IMR-90 (cell line): ENCODE data around the gene SLCO2B1. TPM values are rescaled to one million over a fixed set of nuclear protein-coding genes. Genes with fewer than 3 reads are reported as not detected.

Experiments used
- ATAC-seq: fragments of 200-7000 bp; cut with Tn5 transposase; 2 replicates; pipeline ENCODE4 v1.9.1; 2020; ENCODE audit warnings: low read depth, mild to moderate bottlenecking, moderate library complexity
- BruUV-seq: library from RNA; stranded (reverse); fragments of 400-500 nt; replicated peaks from 2 replicates; lab custom pipeline; 2021; lab: Mats Ljungman, UMichigan
- CTCF ChIA-PET: fragments of 300-600 bp; formaldehyde crosslinking; extraction: SDS; loops from one replicate; lab custom pipeline; 2021; ENCODE audit warnings: antibody characterized with exemption; lab: Yijun Ruan, JAX
- POLR2A ChIA-PET: fragments of 300-600 bp; sonication (Branson Sonifier 250); formaldehyde crosslinking; loops from one replicate; lab custom pipeline; 2022; ENCODE audit warnings: antibody characterized with exemption; ENCODE audit not compliant: unreplicated experiment; lab: Charles Lee
- DNase-seq: peaks from one replicate; pipeline ENCODE4 v3.0.0; 2013
- H2AFZ ChIP-seq: replicated peaks from 2 replicates; pipeline ENCODE3; 2013; ENCODE audit warnings: low read length, mild to moderate bottlenecking; ENCODE audit not compliant: poor library complexity
- H2AK5ac ChIP-seq: 2 replicates; pipeline ENCODE4 v1.6.1; 2013; ENCODE audit warnings: low read depth, low read length, inconsistent platforms
- H2AK9ac ChIP-seq: replicated peaks from 2 replicates; pipeline ENCODE3; 2013; ENCODE audit warnings: mild to moderate bottlenecking, low read depth, low read length, moderate library complexity; ENCODE audit not compliant: poor library complexity
- H2BK120ac ChIP-seq: 2 replicates; pipeline ENCODE4 v1.6.1; 2013; ENCODE audit warnings: low read depth, low read length, inconsistent platforms
- H2BK15ac ChIP-seq: 3 replicates; pipeline ENCODE4 v1.6.1; 2013; ENCODE audit warnings: low read depth, low read length, inconsistent platforms
- H2BK20ac ChIP-seq: 2 replicates; pipeline ENCODE4 v1.6.1; 2013; ENCODE audit warnings: low read depth, mild to moderate bottlenecking, inconsistent platforms, low read length, moderate library complexity
- H2BK5ac ChIP-seq: 2 replicates; pipeline ENCODE4 v1.6.1; 2013; ENCODE audit warnings: mild to moderate bottlenecking, low read depth, low read length, inconsistent platforms; ENCODE audit not compliant: poor library complexity, severe bottlenecking
- H3K14ac ChIP-seq: replicated peaks from 2 replicates; pipeline ENCODE4 v1.6.1; 2013; ENCODE audit warnings: low read depth, low read length, inconsistent platforms
- H3K18ac ChIP-seq: 2 replicates; pipeline ENCODE4 v1.6.1; 2013; ENCODE audit warnings: low read depth, low read length, control low read depth
- H3K23ac ChIP-seq: 2 replicates; pipeline ENCODE4 v1.6.1; 2013; ENCODE audit warnings: low read depth, low read length, inconsistent platforms
- H3K27ac ChIP-seq: 2 replicates; pipeline ENCODE4 v1.5.1; 2013; ENCODE audit warnings: mild to moderate bottlenecking, control low read depth, low read length; ENCODE audit not compliant: insufficient read depth
- H3K27me3 ChIP-seq: 2 replicates; pipeline ENCODE4 v1.6.1; 2013; ENCODE audit warnings: low read length; ENCODE audit not compliant: control insufficient read depth, insufficient read depth
- H3K36me3 ChIP-seq: 2 replicates; pipeline ENCODE4 v1.6.1; 2013; ENCODE audit warnings: low read length, mixed read lengths; ENCODE audit not compliant: control insufficient read depth, insufficient read depth
- H3K4ac ChIP-seq: 2 replicates; pipeline ENCODE4 v1.6.1; 2013; ENCODE audit warnings: low read depth, low read length, inconsistent platforms
- H3K4me1 ChIP-seq: 2 replicates; pipeline ENCODE4 v1.6.1; 2013; ENCODE audit warnings: low read length, mixed read lengths; ENCODE audit not compliant: control insufficient read depth, insufficient read depth
- H3K4me2 ChIP-seq: 2 replicates; pipeline ENCODE4 v1.6.1; 2013; ENCODE audit warnings: low read depth, mild to moderate bottlenecking, control low read depth, low read length, moderate library complexity
- H3K4me3 ChIP-seq: 2 replicates; pipeline ENCODE4 v1.5.1; 2013; ENCODE audit warnings: low read depth, mild to moderate bottlenecking, control low read depth, low read length, moderate library complexity; ENCODE audit not compliant: insufficient read depth
- H3K56ac ChIP-seq: 2 replicates; pipeline ENCODE4 v1.6.1; 2013; ENCODE audit warnings: low read length, inconsistent platforms; ENCODE audit not compliant: insufficient read depth; ENCODE audit errors: extremely low read depth
- H3K79me1 ChIP-seq, 2 experiments: 2 replicates each; pipeline ENCODE4 v1.6.1; 2013; ENCODE audit warnings: low read length in 2 of 2, inconsistent platforms in 1 of 2, low read depth in 1 of 2
- H3K9ac ChIP-seq: 2 replicates; pipeline ENCODE4 v1.6.1; 2013; ENCODE audit warnings: low read depth, low read length, control low read depth
- H3K9me1 ChIP-seq: 2 replicates; pipeline ENCODE4 v1.6.1; 2013; ENCODE audit warnings: low read length, inconsistent platforms; ENCODE audit not compliant: insufficient read depth
- H3K9me3 ChIP-seq: 2 replicates; pipeline ENCODE4 v1.6.1; 2013; ENCODE audit warnings: low read length; ENCODE audit not compliant: control insufficient read depth, insufficient read depth
- H4K20me1 ChIP-seq: 2 replicates; pipeline ENCODE4 v1.6.1; 2013; ENCODE audit warnings: low read length, inconsistent platforms; ENCODE audit not compliant: insufficient read depth
- H4K5ac ChIP-seq: 2 replicates; pipeline ENCODE4 v1.6.1; 2013; ENCODE audit warnings: mild to moderate bottlenecking, low read depth, low read length, control low read depth
- H4K8ac ChIP-seq, 2 experiments: 2 replicates each; pipeline ENCODE4 v1.6.1; 2013; ENCODE audit warnings: low read depth in 2 of 2, low read length in 2 of 2, control low read depth in 1 of 2, inconsistent platforms in 1 of 2
- H4K91ac ChIP-seq: 2 replicates; pipeline ENCODE4 v1.6.1; 2013; ENCODE audit warnings: low read depth, low read length, inconsistent platforms; ENCODE audit not compliant: insufficient read depth
- BHLHE40 ChIP-seq: fragments of 150-350 bp; IDR thresholded peaks from 2 replicates; pipeline ENCODE4 v1.6.1; 2016; ENCODE audit warnings: mild to moderate bottlenecking, low read depth, low read length
- MAZ ChIP-seq: IDR thresholded peaks from 2 replicates; pipeline ENCODE4 v1.6.1; 2012; ENCODE audit warnings: low read depth, mild to moderate bottlenecking, low read length, improper control_type of control experiment, moderate library complexity, borderline replicate concordance
- SMC3 ChIP-seq: fragments of 150-350 bp; IDR thresholded peaks from 2 replicates; pipeline ENCODE4 v1.6.1; 2016; ENCODE audit warnings: low read depth, mild to moderate bottlenecking, antibody characterized with exemption, low read length, moderate library complexity
- WGBS, 2 experiments: methylation state at CpG; one replicate each; pipeline versions ENCODE4 v1.1.5 to v1.1.7; 2013; ENCODE audit warnings: missing lambda C conversion rate in 2 of 2; ENCODE audit not compliant: insufficient read length in 1 of 2; ENCODE audit errors: extremely low coverage in 2 of 2; 5-methylcytosine and 5-hydroxymethylcytosine counted together
- dilution Hi-C: fragments of 300-500 bp; cut with HindIII; formaldehyde crosslinking; loops from one replicate; pipeline ENCODE4 v1.14.3; 2018; ENCODE audit warnings: low sequenced_read_pairs; ENCODE audit not compliant: unreplicated experiment
- in situ Hi-C: fragments of 300-500 bp; cut with MboI; formaldehyde crosslinking; loops from 3 replicates; pipeline ENCODE4 v1.14.3; 2019; ENCODE audit warnings: low sequenced_read_pairs, inconsistent platforms, mixed read lengths
- intact Hi-C: fragments of 100-400 bp; cut with micrococcal nuclease; formaldehyde crosslinking; loops from 2 replicates; pipeline ENCODE4 v1.10.0; 2022
- polyA plus RNA-seq, 3 experiments: library from polyadenylated mRNA; depleted of rRNA; stranded (reverse); fragments of >200 nt; gene quantifications; 2 replicates each; pipeline ENCODE4 v1.2.3, GENCODE V29; 2012; ENCODE audit warnings: low replicate concordance in 1 of 3
- total RNA-seq: library from RNA; depleted of rRNA; stranded (reverse); fragments of >200 nt; gene quantifications from 2 replicates; pipeline ENCODE4 v1.2.3, GENCODE V29; 2012
- TF ChIP-seq, protein P1 (sequence below): fragments of 150-350 bp; IDR thresholded peaks from 2 replicates; pipeline ENCODE4 v1.6.1; 2016; ENCODE audit warnings: low read depth, mild to moderate bottlenecking, low read length, moderate library complexity, borderline replicate concordance

Gene SLCO2B1
- total and polyA plus RNA-seq, 2 of the 4 experiments (the other 2 are of a cell fraction), result not detected

DNA sequence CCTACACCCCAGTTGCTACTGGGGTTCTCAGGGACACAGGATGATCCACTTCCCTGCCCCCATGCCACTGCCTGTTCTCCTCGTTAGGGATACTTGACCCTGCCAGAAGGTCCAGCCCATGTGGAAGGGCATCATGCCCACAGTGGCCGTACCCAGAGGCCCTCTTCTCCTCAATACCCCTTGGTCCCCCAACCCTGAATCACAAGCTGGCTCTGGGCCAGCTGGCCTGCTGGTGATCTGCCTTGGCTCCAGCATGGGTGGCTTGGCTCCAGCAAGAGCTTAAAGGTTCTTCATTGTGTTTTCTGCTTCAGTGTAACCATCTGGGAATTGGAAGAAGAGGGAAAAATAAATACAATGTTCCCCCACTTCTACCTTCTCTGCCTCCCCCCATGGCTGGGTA, 78.6 kb downstream of the SLCO2B1 start:
- CTCF ChIA-PET, result no interaction called here

More for the DNA sequence above, 78.6 kb downstream of the SLCO2B1 start:
- H2AK9ac ChIP-seq, result no peak overlapping the region
- H3K14ac ChIP-seq, result no peak overlapping the region
- no TSS peak for BruUV-seq
- H4K8ac ChIP-seq, result no peak overlapping the region
- intact Hi-C loops, result no loop called here
- no peak overlapping the region for H2BK20ac ChIP-seq
- no peak overlapping the region for H4K91ac ChIP-seq
- H3K27ac ChIP-seq, result no peak overlapping the region
- in situ Hi-C loops, result no loop called here
- no peak overlapping the region for H3K56ac ChIP-seq
- H3K79me1 ChIP-seq, result no peaks in the 10 kb centered on the region
- ATAC-seq (no peak), DNase-seq (no peak)
- no peak overlapping the region for H2BK15ac ChIP-seq
- no peak overlapping the region for H2BK120ac ChIP-seq
- no peak overlapping the region for H2BK5ac ChIP-seq
- no peak overlapping the region for H3K18ac ChIP-seq
- H3K36me3 ChIP-seq, result no peaks in the 10 kb centered on the region
- no peaks in the 10 kb centered on the region for H3K4me1 ChIP-seq
- no peak overlapping the region for H3K9ac ChIP-seq
- no peak overlapping the region for H3K4me3 ChIP-seq
- TF ChIP-seq BHLHE40 (no peak), SMC3 (no peak), MAZ (no peak)
- TF ChIP-seq, protein P1, sequence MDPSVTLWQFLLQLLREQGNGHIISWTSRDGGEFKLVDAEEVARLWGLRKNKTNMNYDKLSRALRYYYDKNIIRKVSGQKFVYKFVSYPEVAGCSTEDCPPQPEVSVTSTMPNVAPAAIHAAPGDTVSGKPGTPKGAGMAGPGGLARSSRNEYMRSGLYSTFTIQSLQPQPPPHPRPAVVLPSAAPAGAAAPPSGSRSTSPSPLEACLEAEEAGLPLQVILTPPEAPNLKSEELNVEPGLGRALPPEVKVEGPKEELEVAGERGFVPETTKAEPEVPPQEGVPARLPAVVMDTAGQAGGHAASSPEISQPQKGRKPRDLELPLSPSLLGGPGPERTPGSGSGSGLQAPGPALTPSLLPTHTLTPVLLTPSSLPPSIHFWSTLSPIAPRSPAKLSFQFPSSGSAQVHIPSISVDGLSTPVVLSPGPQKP, result no peak
- H2AK5ac ChIP-seq, result no peak overlapping the region
- no peaks in the 10 kb centered on the region for H3K9me3 ChIP-seq
- no peak overlapping the region for H4K5ac ChIP-seq
- H3K4ac ChIP-seq, result no peak overlapping the region
- H2AFZ ChIP-seq, result peak overlapping the region; percentile 29
- H3K9me1 ChIP-seq, result no peaks in the 10 kb centered on the region
- H3K23ac ChIP-seq, result no peak overlapping the region
- no peak overlapping the region for H3K4me2 ChIP-seq
- H3K27me3 ChIP-seq, result peaks cover 20% of the 10 kb centered on the region
- H4K20me1 ChIP-seq, result no peaks in the 10 kb centered on the region; the same call in 1 of the 2 replicates
- POLR2A ChIA-PET, result no interaction called here
- dilution Hi-C loops, result no loop called here
- whole genome bisulfite sequencing, 2 experiments, result no CpG with 5 or more reads among the region's 2 CpGs
